ENCODE data around the gene STARD10. TPM values are rescaled to one million over a fixed set of nuclear protein-coding genes. Genes with fewer than 3 reads are reported as not detected.

STARD10 gene
- total and polyA plus RNA-seq, 2 donors (not counting 3 experiments of a cell fraction or from before 2014, with no cell fraction given): 16.1 to 22.5 TPM

GRCh38 chr11:72716788-72717435 lies 76.9 kb downstream of the STARD10 start:
- ChIA-PET POLR2A (no interaction called here), CTCF (interaction anchor here (1.2 to 2.7 kb wide), 3 partner anchors 8 to 246 kb away, joined by 4 to 12 read pairs (median 8); no protein-coding TSS in a partner anchor)
- H3K27me3 ChIP-seq (ENCODE audit: control insufficient read depth in 2 of 2, insufficient read depth in 2 of 2, low read length in 2 of 2): no peaks in the 10 kb centered on the region
- no peak for FAIRE-seq
- no peak overlapping the region for H3K4me3 ChIP-seq (replicated peaks in 1 of 3; ENCODE audit: insufficient read depth in 1 of 3, low read depth in 1 of 3, low read length in 3 of 3)
- H3K27ac ChIP-seq (ENCODE audit: insufficient read depth, low read depth, low read length): no peak overlapping the region
- H3K9me1 ChIP-seq (replicated peaks; ENCODE audit: control insufficient read depth, extremely low read depth, insufficient read depth, low read length): no peaks in the 10 kb centered on the region
- H3K9me3 ChIP-seq (replicated peaks; ENCODE audit: control insufficient read depth, insufficient read depth, low read length): no peaks in the 10 kb centered on the region
- H4K20me1 ChIP-seq (replicated peaks; ENCODE audit: control insufficient read depth, extremely low read depth, insufficient read depth, low read length): no peaks in the 10 kb centered on the region
- H3K9ac ChIP-seq (replicated peaks; ENCODE audit: extremely low read depth, insufficient read depth, low read length): no peak overlapping the region
- no peak for DNase-seq (ENCODE audit: low read depth, low spot score)
- peaks cover 40% of the 10 kb centered on the region for H3K79me2 ChIP-seq (ENCODE audit: control insufficient read depth, insufficient read depth, low read length)
- TF ChIP-seq POLR2A (IDR thresholded peaks at IDR 0.05; ENCODE audit: low read depth, low read length): no peak
- no peak for TF ChIP-seq POLR2AphosphoS5 (IDR thresholded peaks at IDR 0.05; ENCODE audit: insufficient read depth, low read depth, low read length)
- TF ChIP-seq EZH2 (IDR thresholded peaks at IDR 0.05; ENCODE audit: borderline replicate concordance, low read depth, low read length, severe bottlenecking): no peak
- TF ChIP-seq, protein P1, sequence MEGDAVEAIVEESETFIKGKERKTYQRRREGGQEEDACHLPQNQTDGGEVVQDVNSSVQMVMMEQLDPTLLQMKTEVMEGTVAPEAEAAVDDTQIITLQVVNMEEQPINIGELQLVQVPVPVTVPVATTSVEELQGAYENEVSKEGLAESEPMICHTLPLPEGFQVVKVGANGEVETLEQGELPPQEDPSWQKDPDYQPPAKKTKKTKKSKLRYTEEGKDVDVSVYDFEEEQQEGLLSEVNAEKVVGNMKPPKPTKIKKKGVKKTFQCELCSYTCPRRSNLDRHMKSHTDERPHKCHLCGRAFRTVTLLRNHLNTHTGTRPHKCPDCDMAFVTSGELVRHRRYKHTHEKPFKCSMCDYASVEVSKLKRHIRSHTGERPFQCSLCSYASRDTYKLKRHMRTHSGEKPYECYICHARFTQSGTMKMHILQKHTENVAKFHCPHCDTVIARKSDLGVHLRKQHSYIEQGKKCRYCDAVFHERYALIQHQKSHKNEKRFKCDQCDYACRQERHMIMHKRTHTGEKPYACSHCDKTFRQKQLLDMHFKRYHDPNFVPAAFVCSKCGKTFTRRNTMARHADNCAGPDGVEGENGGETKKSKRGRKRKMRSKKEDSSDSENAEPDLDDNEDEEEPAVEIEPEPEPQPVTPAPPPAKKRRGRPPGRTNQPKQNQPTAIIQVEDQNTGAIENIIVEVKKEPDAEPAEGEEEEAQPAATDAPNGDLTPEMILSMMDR (IDR thresholded peaks at IDR 0.05; ENCODE audit: extremely low read depth in 1 of 2, insufficient read depth in 1 of 2, low read depth in 1 of 2, low read length in 2 of 2): no peak
- no peak for TF ChIP-seq FOS (IDR thresholded peaks at IDR 0.05; ENCODE audit: borderline replicate concordance, insufficient read depth, low read length)
- H3K4me1 ChIP-seq (ENCODE audit: control insufficient read depth, extremely low read depth, insufficient read depth, low read length): peaks cover 19% of the 10 kb centered on the region
- no TSS peak for BruUV-seq (replicated peaks)
- H3K4me2 ChIP-seq (ENCODE audit: insufficient read depth, low read length): no peak overlapping the region
- no peak overlapping the region for H2AFZ ChIP-seq (ENCODE audit: low read depth, low read length)
- peaks cover 0 to 3% of the 10 kb centered on the region in 2 experiments for H3K36me3 ChIP-seq (ENCODE audit: control insufficient read depth in 2 of 2, extremely low read depth in 1 of 2, insufficient read depth in 2 of 2, low read length in 2 of 2)
- intact Hi-C loops (cut with micrococcal nuclease) (no loop called here), dilution Hi-C loops (cut with MboI; ENCODE audit: extremely low pct_ligation_motif_present, low sequenced_read_pairs) (no loop called here)
